GM18505 (cell line): Measurements from ENCODE around the gene SHISA4.

Source experiments
- ATAC-seq: cut with Tn5 transposase; IDR thresholded peaks from one replicate; pipeline ENCODE4 v1.9.1; 2021; ENCODE audit not compliant: unreplicated experiment
- POLR2A ChIP-seq: IDR thresholded peaks from 4 replicates; pipeline ENCODE4 v1.6.1; 2011; ENCODE audit warnings: borderline replicate concordance; ENCODE audit not compliant: insufficient read depth, insufficient read length; ENCODE audit errors: extremely low read depth

The SHISA4 gene

GRCh38 chr1:201859424-201859823 is 29.3 kb upstream of the SHISA4 start:
- no peak for TF ChIP-seq POLR2A
- no peak for ATAC-seq

- no peak for TF ChIP-seq POLR2A
- ATAC-seq, result no peak
These were observed 27.2 kb upstream of the SHISA4 start for GRCh38 chr1:201861448-201861847.

GRCh38 chr1:201870397-201870796 is 18.3 kb upstream of the SHISA4 start:
- TF ChIP-seq POLR2A, result no peak
- no peak for ATAC-seq

- no peak for TF ChIP-seq POLR2A
These were observed 14.0 kb upstream of the SHISA4 start for GRCh38 chr1:201874672-201875071.

GRCh38 chr1:201876148-201876818 is 12.4 kb upstream of the SHISA4 start:
- no peak for ATAC-seq
- no peak for TF ChIP-seq POLR2A

More at GRCh38 chr1:201874672-201875071, 14.0 kb upstream of the SHISA4 start:
- ATAC-seq, result no peak

- TF ChIP-seq POLR2A, result no peak
- ATAC-seq, result no peak
These were observed 10.8 kb upstream of the SHISA4 start for GRCh38 chr1:201877877-201878401.

- TF ChIP-seq POLR2A, result no peak
These were observed 7.6 kb upstream of the SHISA4 start for GRCh38 chr1:201880928-201881571.

GRCh38 chr1:201881617-201882016 is 7.1 kb upstream of the SHISA4 start:
- no peak for ATAC-seq
- no peak for TF ChIP-seq POLR2A

More at GRCh38 chr1:201880928-201881571, 7.6 kb upstream of the SHISA4 start:
- no peak for ATAC-seq

GRCh38 chr1:201882665-201883132 is 6.0 kb upstream of the SHISA4 start:
- no peak for TF ChIP-seq POLR2A
- peak; percentile 54 for ATAC-seq

GRCh38 chr1:201883266-201883665 is 5.4 kb upstream of the SHISA4 start:
- no peak for ATAC-seq
- TF ChIP-seq POLR2A, result no peak

GRCh38 chr1:201883786-201884185 is 4.9 kb upstream of the SHISA4 start:
- no peak for ATAC-seq

GRCh38 chr1:201884425-201884824 is 4.3 kb upstream of the SHISA4 start:
- ATAC-seq, result no peak
- no peak for TF ChIP-seq POLR2A

More at GRCh38 chr1:201883786-201884185, 4.9 kb upstream of the SHISA4 start:
- no peak for TF ChIP-seq POLR2A

GRCh38 chr1:201885531-201886075 is 3.1 kb upstream of the SHISA4 start:
- ATAC-seq, result no peak

GRCh38 chr1:201886103-201886885 is 2.4 kb upstream of the SHISA4 start:
- no peak for TF ChIP-seq POLR2A

More at GRCh38 chr1:201885531-201886075, 3.1 kb upstream of the SHISA4 start:
- no peak for TF ChIP-seq POLR2A

More at GRCh38 chr1:201886103-201886885, 2.4 kb upstream of the SHISA4 start:
- no peak for ATAC-seq
